ENCODE results near the gene ZNF254. TPM values are rescaled to one million over a fixed set of nuclear protein-coding genes. Genes with fewer than 3 reads are reported as not detected.

The ZNF254 gene
- total and polyA plus RNA-seq, 9 of the 15 experiments (the other 6 are each of a cell fraction or from before 2014, with no cell fraction given), result 10.7 to 22.1 (median 14.2) TPM

GRCh38 chr19:24049537-24049936, 37.5 kb upstream of the ZNF254 start:
- WGBS (ENCODE audit: insufficient coverage, low coverage, missing lambda C conversion rate), result 43% methylated on average over 1 of the region's 1 CpG
- Histone ChIP-seq H3K4me3 (no peak overlapping the region), H3K79me2 (ENCODE audit: control insufficient read depth, insufficient read depth, low read length) (no peaks in the 10 kb centered on the region), H3K9ac (ENCODE audit: insufficient read depth in 1 of 2, low read depth in 2 of 2, low read length in 2 of 2) (no peak overlapping the region), H3K9me1 (ENCODE audit: control insufficient read depth, insufficient read depth, low read length) (no peaks in the 10 kb centered on the region), H2AFZ (ENCODE audit: low read depth, low read length) (no peak overlapping the region), H3K4me2 (ENCODE audit: insufficient read depth, low read length) (no peak overlapping the region), H3K9me3 (replicated peaks; ENCODE audit: control insufficient read depth, insufficient read depth, low read depth, low read length) (no peaks in the 10 kb centered on the region), H3K36me3 (ENCODE audit: control insufficient read depth, insufficient read depth, low read length) (peaks cover 60% of the 10 kb centered on the region; the same call in 2 of the 3 replicates), H3K27me3 (ENCODE audit: control insufficient read depth in 2 of 2, insufficient read depth in 2 of 2, low read length in 2 of 2) (no peaks in the 10 kb centered on the region), H3K4me1 (replicated peaks in 1 of 2; ENCODE audit: control insufficient read depth in 2 of 2, insufficient read depth in 2 of 2, low read length in 2 of 2) (no peaks in the 10 kb centered on the region), H3K27ac (ENCODE audit: extremely low read depth, low read depth, low read length) (no peak overlapping the region), H4K20me1 (replicated peaks; ENCODE audit: control insufficient read depth, insufficient read depth, low read length) (no peaks in the 10 kb centered on the region)
- BruUV-seq (replicated peaks), result no TSS peak
- FAIRE-seq (no peak), DNase-seq (ENCODE audit: extremely low read depth in 1 of 4, low spot score in 3 of 4) (no peak), ATAC-seq (no peak)
- POLR2A ChIA-PET, result no interaction called here
- CTCF ChIA-PET (ENCODE audit: low intra/inter-chr PET ratio), result interaction anchor here (0.6 kb wide), 1 partner anchor 10 kb away, joined by 3 read pairs; no protein-coding TSS in a partner anchor
- in situ Hi-C loops (cut with MboI) (no loop called here), intact Hi-C loops (cut with micrococcal nuclease) (no loop called here)
- no peak for TF ChIP-seq ZNF311 (CRISPR knock-in tag; IDR thresholded peaks at IDR 0.05)
- TF ChIP-seq CEBPB (tag; IDR thresholded peaks at IDR 0.05), result peak; percentile 39; the same call in 1 of the 2 replicates

DNA sequence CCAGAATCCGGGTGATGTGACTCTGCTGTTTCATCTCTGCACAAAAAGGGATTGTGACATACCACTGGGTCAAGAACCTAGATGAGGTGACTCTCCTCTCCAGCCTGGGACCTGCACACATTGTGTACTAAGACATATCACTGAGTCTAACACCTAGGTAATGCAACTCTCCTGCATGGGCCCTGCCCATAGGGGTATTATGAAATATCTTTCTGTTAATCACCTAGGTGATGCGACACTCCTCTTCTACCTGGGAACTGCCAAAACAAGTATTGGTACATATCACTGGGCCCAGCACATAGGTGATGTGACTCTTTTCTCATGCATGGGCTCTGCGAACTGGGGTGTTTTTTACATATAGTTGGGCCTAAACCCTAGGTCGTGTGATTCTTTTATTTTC, 35.5 kb upstream of the ZNF254 start:
- Histone ChIP-seq H3K9me3 (replicated peaks; ENCODE audit: control insufficient read depth, insufficient read depth, low read depth, low read length) (no peaks in the 10 kb centered on the region), H3K79me2 (ENCODE audit: control insufficient read depth, insufficient read depth, low read length) (no peaks in the 10 kb centered on the region), H3K27ac (ENCODE audit: extremely low read depth, low read depth, low read length) (no peak overlapping the region), H3K9ac (ENCODE audit: insufficient read depth in 1 of 2, low read depth in 2 of 2, low read length in 2 of 2) (no peak overlapping the region), H4K20me1 (replicated peaks; ENCODE audit: control insufficient read depth, insufficient read depth, low read length) (no peaks in the 10 kb centered on the region), H3K9me1 (ENCODE audit: control insufficient read depth, insufficient read depth, low read length) (no peaks in the 10 kb centered on the region), H3K4me2 (ENCODE audit: insufficient read depth, low read length) (no peak overlapping the region), H3K36me3 (ENCODE audit: control insufficient read depth, insufficient read depth, low read length) (peaks cover 63% of the 10 kb centered on the region; the same call in 2 of the 3 replicates), H3K27me3 (ENCODE audit: control insufficient read depth in 2 of 2, insufficient read depth in 2 of 2, low read length in 2 of 2) (no peaks in the 10 kb centered on the region), H3K4me1 (replicated peaks in 1 of 2; ENCODE audit: control insufficient read depth in 2 of 2, insufficient read depth in 2 of 2, low read length in 2 of 2) (no peaks in the 10 kb centered on the region), H3K4me3 (no peak overlapping the region), H2AFZ (ENCODE audit: low read depth, low read length) (no peak overlapping the region)
- BruUV-seq (replicated peaks), result no TSS peak
- POLR2A ChIA-PET, result no interaction called here
- FAIRE-seq (no peak), DNase-seq (ENCODE audit: extremely low read depth in 1 of 4, low spot score in 3 of 4) (no peak), ATAC-seq (no peak)
- TF ChIP-seq SMARCA4 (IDR thresholded peaks at IDR 0.05), result no peak
- no peak for TF ChIP-seq U2AF1 (optimal IDR thresholded peaks at IDR 0.05; ENCODE audit: low read depth, low read length)
- TF ChIP-seq ZNF41 (CRISPR knock-in tag; conservative IDR thresholded peaks at IDR 0.05), result no peak
- no peak for TF ChIP-seq ZNF445 (CRISPR knock-in tag; IDR thresholded peaks at IDR 0.05; ENCODE audit: low read depth)
- TF ChIP-seq TFAP4 (CRISPR knock-in tag; IDR thresholded peaks at IDR 0.05; ENCODE audit: borderline replicate concordance), result no peak
- WGBS (ENCODE audit: insufficient coverage, low coverage, missing lambda C conversion rate), result 57% methylated on average over 3 of the region's 4 CpGs
- in situ Hi-C loops (cut with MboI) (no loop called here), intact Hi-C loops (cut with micrococcal nuclease) (no loop called here)
- CTCF ChIA-PET (ENCODE audit: low intra/inter-chr PET ratio), result no interaction called here

Data from K562 (cell line).